Retinal pigment epithelial cell (primary cell): Measurements from ENCODE around the gene ZCCHC18.
"Not testable (repeated sequence)": the region's sequence is repeated elsewhere in the genome, so short reads cannot be mapped to it uniquely, and the experiment has no call there.

Experiments used
- DNase-seq: peaks from one replicate; pipeline ENCODE4 v3.0.0-alpha.2; 2010; ENCODE audit warnings: low read depth
- H3K4me3 ChIP-seq: 2 replicates; pipeline ENCODE4 v1.5.1; 2011; ENCODE audit warnings: mild to moderate bottlenecking, low read length, control low read depth, moderate library complexity
- CTCF ChIP-seq: conservative IDR thresholded peaks from 2 replicates; pipeline ENCODE4 v1.5.1; 2011; ENCODE audit warnings: low read depth, low read length, control low read depth, inconsistent platforms

The ZCCHC18 gene

GRCh38 chrX:104112326-104112951 lies at the start of gene ZCCHC18:
Gene ZCCHC18 (plus strand): TSS chrX:104112523. CDS start chrX:104114112, 1,589 bp downstream.
- no peak for DNase-seq
- H3K4me3 ChIP-seq = peak within 1 kb of the TSS; percentile 56
- TF ChIP-seq CTCF = no peak

GRCh38 chrX:104062636-104063035 lies 49.7 kb upstream of the ZCCHC18 start:
- not testable (repeated sequence) for H3K4me3 ChIP-seq, DNase-seq

- not testable (repeated sequence) for H3K4me3 ChIP-seq, DNase-seq
Observed at GRCh38 chrX:104075778-104076445, 36.4 kb upstream of the ZCCHC18 start, which contains the start of gene TMSB15C. Gene TMSB15C (minus strand): TSS chrX:104076236.

- DNase-seq, H3K4me3 ChIP-seq: not testable (repeated sequence)
Observed at GRCh38 chrX:104077854-104078253, 34.5 kb upstream of the ZCCHC18 start.

- no peak overlapping the region for H3K4me3 ChIP-seq
- no peak for DNase-seq
- no peak for TF ChIP-seq CTCF
Observed at GRCh38 chrX:104084063-104084462, 28.3 kb upstream of the ZCCHC18 start.

GRCh38 chrX:104084534-104085277 lies 27.6 kb upstream of the ZCCHC18 start:
- no peak overlapping the region for H3K4me3 ChIP-seq
- no peak for TF ChIP-seq CTCF
- DNase-seq = no peak

GRCh38 chrX:104085477-104085876 lies 26.8 kb upstream of the ZCCHC18 start:
- TF ChIP-seq CTCF = no peak
- H3K4me3 ChIP-seq = no peak overlapping the region
- DNase-seq = no peak

- DNase-seq = no peak
- no peak for TF ChIP-seq CTCF
- H3K4me3 ChIP-seq = no peak overlapping the region
Observed at GRCh38 chrX:104085919-104086318, 26.4 kb upstream of the ZCCHC18 start.
